GM12878 (cell line): ENCODE data around the gene NAAA.

Source experiments
- POLR2A ChIP-seq: IDR thresholded peaks from 2 replicates; pipeline ENCODE4 v1.6.1; 2011; ENCODE audit warnings: low read depth, mild to moderate bottlenecking, low read length
- POLR2AphosphoS2 ChIP-seq: IDR thresholded peaks from 2 replicates; pipeline ENCODE4 v1.6.1; 2011; ENCODE audit warnings: low read depth, mild to moderate bottlenecking, low read length, improper control_type of control experiment, moderate library complexity
- SUPT20H ChIP-seq: IDR thresholded peaks from 2 replicates; pipeline ENCODE4 v1.6.1; 2011; ENCODE audit warnings: low read depth, mild to moderate bottlenecking, low read length, moderate library complexity, borderline replicate concordance; ENCODE audit not compliant: control insufficient read depth

DNA sequence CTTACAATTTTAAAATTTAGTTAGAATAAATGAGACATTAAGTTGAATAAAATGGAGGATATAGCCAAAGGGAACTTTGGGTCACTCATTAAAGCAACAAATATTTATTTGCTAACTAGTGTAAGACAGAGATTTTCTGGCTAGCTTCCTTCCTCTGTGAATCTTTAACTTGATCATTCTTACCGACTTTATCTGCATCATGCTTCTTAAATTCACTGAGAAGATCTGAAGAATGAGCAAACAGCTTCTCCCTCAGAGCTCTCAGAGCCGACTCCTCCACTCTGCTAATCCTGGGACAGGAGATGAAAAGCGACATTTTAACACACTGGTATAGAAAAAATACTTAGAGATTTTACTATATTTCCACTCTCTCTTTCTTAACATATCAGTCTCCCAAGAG is 73.7 kb downstream of the NAAA start:
- no peak for TF ChIP-seq POLR2A
- no peak for TF ChIP-seq SUPT20H
- TF ChIP-seq POLR2AphosphoS2: no peak
